Stimulated activated CD4-positive, alpha-beta T cell treated with anti-CD3 and anti-CD28 coated beads, Interleukin-1b, Interleukin-23, amount 100 ng/mL, for 48 hours (primary cell): Measurements from ENCODE around the gene HAO1.
"Not testable (repeated sequence)": the region's sequence is repeated elsewhere in the genome, so short reads cannot be mapped to it uniquely, and the experiment has no call there.

Source experiments
- DNase-seq: peaks from one replicate; pipeline ENCODE4 v3.0.0-alpha.2; 2020

HAO1 gene

GRCh38 chr20:7850775-7851490, 89.3 kb downstream of the HAO1 start:
- no peak for DNase-seq

- DNase-seq, result no peak
These were observed 90.6 kb downstream of the HAO1 start for GRCh38 chr20:7849675-7850074.

GRCh38 chr20:7848351-7848750, 91.9 kb downstream of the HAO1 start:
- DNase-seq, result no peak

GRCh38 chr20:7843613-7844012, 96.6 kb downstream of the HAO1 start:
- DNase-seq, result no peak

GRCh38 chr20:7841971-7842310, 98.3 kb downstream of the HAO1 start:
- DNase-seq, result no peak

GRCh38 chr20:7841291-7841970, 98.8 kb downstream of the HAO1 start:
- DNase-seq, result no peak

- DNase-seq, result no peak
These were observed 104.2 kb downstream of the HAO1 start for GRCh38 chr20:7836076-7836475.

GRCh38 chr20:7834441-7834840, 105.8 kb downstream of the HAO1 start:
- not testable (repeated sequence) for DNase-seq
